KG1 (cell line): ENCODE data around the gene KNG1.
"Not testable (repeated sequence)": the region's sequence is repeated elsewhere in the genome, so short reads cannot be mapped to it uniquely, and the experiment has no call there.

Experiments used
- DNase-seq: peaks from one replicate; lab custom pipeline; 2025; lab: John Stamatoyannopoulos, UW

KNG1 gene

GRCh38 chr3:186708983-186709679, 8.0 kb upstream of the KNG1 start:
- no peak for DNase-seq

DNA sequence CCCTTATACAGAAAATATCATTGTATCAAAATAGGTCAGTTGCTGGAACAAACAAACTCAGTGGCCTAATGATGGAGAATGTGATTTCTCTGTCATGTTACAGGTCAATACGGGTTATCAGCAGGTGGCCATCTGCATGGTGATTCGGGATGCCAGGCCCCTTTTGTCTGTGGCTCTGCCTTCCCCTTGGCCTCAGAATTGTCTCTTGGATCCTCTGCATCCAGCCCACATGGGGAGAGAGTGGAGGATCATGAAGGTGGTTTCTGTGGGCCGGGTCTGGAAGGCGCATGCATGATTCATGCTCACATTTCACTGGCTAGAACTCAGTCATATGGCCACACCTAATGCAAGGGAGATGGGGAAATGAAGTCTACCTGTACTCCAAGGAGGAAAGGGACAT, 6.5 kb upstream of the KNG1 start:
- not testable (repeated sequence) for DNase-seq

DNA sequence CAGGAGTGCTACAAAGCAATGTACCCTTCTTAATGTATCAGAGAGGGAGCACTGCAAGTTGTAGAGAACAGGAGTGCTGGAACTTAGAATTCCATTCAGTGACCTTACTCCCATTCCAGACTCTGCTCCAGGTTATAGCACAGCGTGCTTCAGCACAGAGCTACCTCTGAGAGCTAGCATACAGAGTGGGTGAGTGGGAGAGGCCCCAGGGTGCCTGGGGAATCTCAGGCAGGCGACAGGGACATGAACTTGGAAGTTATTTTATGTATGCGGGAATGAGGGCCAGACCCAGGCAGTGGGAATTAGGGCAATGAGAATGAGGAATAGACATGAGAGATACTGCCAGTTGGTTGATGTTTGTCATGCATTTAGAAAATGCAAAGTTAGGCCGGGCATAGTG, 3.7 kb upstream of the KNG1 start:
- DNase-seq = no peak

GRCh38 chr3:186719945-186720739, 3.0 kb downstream of the KNG1 start:
- DNase-seq = no peak

- no peak for DNase-seq
These were observed 5.3 kb downstream of the KNG1 start for GRCh38 chr3:186722457-186722856.

DNA sequence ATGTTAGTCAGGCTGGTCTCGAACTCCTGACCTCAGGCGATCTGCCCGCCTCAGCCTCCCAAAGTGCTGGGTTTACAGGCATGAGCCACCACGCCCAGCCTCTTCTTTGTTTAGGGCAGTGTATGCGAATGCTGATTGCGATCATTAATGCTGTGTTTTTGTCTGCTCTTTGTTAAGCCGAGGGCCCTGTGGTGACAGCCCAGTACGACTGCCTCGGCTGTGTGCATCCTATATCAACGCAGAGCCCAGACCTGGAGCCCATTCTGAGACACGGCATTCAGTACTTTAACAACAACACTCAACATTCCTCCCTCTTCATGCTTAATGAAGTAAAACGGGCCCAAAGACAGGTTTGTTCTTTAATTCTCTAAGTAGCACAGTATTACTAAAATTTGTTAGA, 7.8 kb downstream of the KNG1 start:
- no peak for DNase-seq

- no peak for DNase-seq
These were observed 15.1 kb downstream of the KNG1 start for GRCh38 chr3:186732169-186732766.

GRCh38 chr3:186742618-186743380, 25.6 kb downstream of the KNG1 start:
- DNase-seq = no peak

GRCh38 chr3:186743666-186744065, 26.5 kb downstream of the KNG1 start:
- DNase-seq = no peak

DNA sequence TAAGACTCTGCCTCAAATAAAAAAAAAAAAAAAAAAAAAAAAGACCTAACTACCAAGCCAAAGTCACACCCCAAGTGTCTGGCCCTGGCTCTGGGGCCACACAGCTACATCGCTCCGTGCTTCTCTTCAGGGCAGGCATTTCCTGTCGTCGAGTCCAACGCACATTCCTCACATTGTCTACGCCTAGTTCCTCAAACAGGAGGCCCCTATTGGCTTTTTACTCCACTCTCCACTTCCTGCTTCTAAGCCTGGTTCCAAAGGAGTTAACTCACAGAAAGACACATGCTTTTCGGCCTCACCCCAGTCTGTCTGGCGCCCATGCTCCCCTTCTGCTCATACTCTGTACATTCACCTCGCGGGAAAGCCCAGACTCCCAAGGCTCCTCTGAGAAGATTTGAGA, 28.8 kb downstream of the KNG1 start:
- peak; percentile 32 for DNase-seq

- DNase-seq = no peak
These were observed 33.2 kb downstream of the KNG1 start for GRCh38 chr3:186750316-186750715.

- no peak for DNase-seq
These were observed 34.3 kb downstream of the KNG1 start for GRCh38 chr3:186751480-186751879.

GRCh38 chr3:186754006-186754405, 36.8 kb downstream of the KNG1 start:
- DNase-seq = no peak

DNA sequence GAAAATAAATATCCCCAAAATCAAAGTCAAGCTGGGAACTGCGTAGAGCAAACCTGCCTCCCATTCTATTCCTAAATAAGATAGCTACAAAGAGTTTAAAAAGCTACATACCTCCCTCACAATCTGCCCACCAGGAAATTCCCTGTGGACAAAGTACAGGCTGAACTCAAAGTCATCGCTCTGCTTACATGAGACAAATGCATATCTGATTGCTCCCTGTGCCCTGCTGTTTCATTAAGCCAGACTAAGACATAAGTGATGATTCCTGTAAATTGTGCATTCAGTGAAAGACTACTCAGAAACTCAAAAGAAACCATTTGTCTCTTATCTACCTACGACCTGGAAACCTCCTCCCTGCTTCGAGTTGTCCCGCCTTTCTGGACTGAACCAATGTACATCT, 37.7 kb downstream of the KNG1 start:
- DNase-seq = no peak

DNA sequence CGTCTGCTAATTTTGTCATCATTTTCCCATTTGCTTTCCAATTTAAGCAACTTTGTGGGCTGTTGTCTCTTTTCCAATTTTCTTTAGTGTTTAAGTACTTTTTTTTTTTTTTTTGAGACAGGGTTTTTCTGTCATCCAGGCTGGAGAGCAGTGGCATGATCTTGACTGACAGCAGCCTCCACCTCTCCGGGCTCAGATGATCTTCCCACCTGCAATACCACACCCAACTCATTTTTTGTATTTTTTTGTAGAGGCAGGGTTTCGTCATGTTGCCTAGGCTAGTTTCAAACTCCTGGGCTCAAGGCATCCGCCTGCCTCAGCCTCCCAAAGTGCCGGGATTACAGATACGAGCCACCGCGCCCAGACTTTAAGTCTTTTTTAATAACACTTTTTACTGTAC, 40.1 kb downstream of the KNG1 start:
- DNase-seq = no peak

GRCh38 chr3:186757686-186758220, 40.6 kb downstream of the KNG1 start:
- DNase-seq = no peak

DNA sequence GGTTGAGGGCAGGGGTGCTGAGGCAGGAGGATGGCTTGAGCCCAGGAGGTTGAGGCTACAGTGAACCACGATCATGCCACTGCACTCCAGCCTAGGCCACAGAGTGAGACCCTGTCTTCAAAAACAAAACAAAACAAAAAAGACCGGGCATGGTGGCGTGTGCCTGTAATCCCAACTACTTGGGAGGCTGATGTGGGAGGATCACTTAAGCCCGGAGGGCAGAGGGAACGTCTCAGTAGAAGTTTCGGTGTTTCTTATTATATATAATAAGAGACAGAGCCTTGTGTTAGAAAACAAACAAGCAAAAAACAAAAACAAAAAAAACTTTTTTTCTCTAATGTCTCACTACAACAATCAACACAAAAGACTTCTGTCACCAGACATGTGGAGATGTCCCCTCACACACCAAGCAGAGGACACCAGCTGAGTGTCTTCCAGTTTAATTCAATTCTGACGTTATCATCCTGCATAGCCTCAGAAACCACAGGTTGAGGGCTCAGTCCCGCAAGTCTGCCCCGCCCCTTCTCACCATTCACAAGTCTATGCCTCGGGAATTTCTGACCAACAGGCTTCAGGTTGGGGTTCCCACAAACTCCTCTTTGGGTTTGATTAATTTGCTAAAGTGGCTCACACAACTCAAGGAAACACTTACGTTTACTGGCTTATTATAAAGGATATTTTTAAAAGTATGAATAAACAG, 42.2 kb downstream of the KNG1 start:
- no peak for DNase-seq

- DNase-seq = no peak
These were observed 43.1 kb downstream of the KNG1 start for GRCh38 chr3:186760141-186760833.

- DNase-seq = no peak
These were observed 43.8 kb downstream of the KNG1 start for GRCh38 chr3:186760897-186761447.

- DNase-seq = no peak
These were observed 55.1 kb downstream of the KNG1 start for GRCh38 chr3:186772281-186772694.
